Parathyroid adenoma (tissue), 2 donors: Measurements from ENCODE around the gene TENM3.

Experiments used
- H2AFZ ChIP-seq: fragments of 300-600 bp; sonication (generic); one replicate; pipeline ENCODE4 v1.7.0; 2017; ENCODE audit warnings: antibody characterized with exemption, mild to moderate bottlenecking
- H3K27ac ChIP-seq: fragments of 300-600 bp; sonication (generic); one replicate; pipeline ENCODE4 v1.7.0; 2017
- H3K27me3 ChIP-seq: fragments of 300-600 bp; sonication (generic); one replicate; pipeline ENCODE4 v1.7.0; 2017; ENCODE audit warnings: low read length; ENCODE audit not compliant: control insufficient read depth, insufficient read depth
- H3K36me3 ChIP-seq: fragments of 300-600 bp; sonication (generic); one replicate; pipeline ENCODE4 v1.7.0; 2017; ENCODE audit warnings: low read length; ENCODE audit not compliant: control insufficient read depth, insufficient read depth
- H3K4me1 ChIP-seq: fragments of 300-600 bp; sonication (generic); one replicate; pipeline ENCODE4 v1.7.0; 2017; ENCODE audit warnings: control low read depth
- H3K4me2 ChIP-seq: fragments of 300-600 bp; sonication (generic); one replicate; pipeline ENCODE4 v1.7.0; 2017; ENCODE audit warnings: low read length
- H3K4me3 ChIP-seq: fragments of 300-600 bp; sonication (generic); one replicate; pipeline ENCODE4 v1.7.0; 2017; ENCODE audit warnings: low read depth, low read length
- H3K79me2 ChIP-seq: fragments of 300-600 bp; sonication (generic); one replicate; pipeline ENCODE4 v1.7.0; 2017; ENCODE audit warnings: control low read depth
- H3K9ac ChIP-seq: fragments of 300-600 bp; sonication (generic); one replicate; pipeline ENCODE4 v1.7.0; 2017; ENCODE audit warnings: mild to moderate bottlenecking
- H3K9me3 ChIP-seq: fragments of 300-600 bp; sonication (generic); one replicate; pipeline ENCODE4 v1.7.0; 2017; ENCODE audit warnings: low read length; ENCODE audit not compliant: control insufficient read depth
- CTCF ChIP-seq: fragments of 300-600 bp; sonication (generic); IDR thresholded peaks from one replicate; pipeline ENCODE4 v1.7.0; 2017; ENCODE audit warnings: antibody characterized with exemption, mild to moderate bottlenecking
- donor health status: primary hyperparathyroidism.

TENM3 gene

GRCh38 chr4:182425302-182425701, 182.1 kb downstream of the TENM3 start:
- Histone ChIP-seq H2AFZ (no peak overlapping the region), H3K4me2 (no peak overlapping the region), H3K36me3 (no peaks in the 10 kb centered on the region), H3K4me3 (no peak overlapping the region), H3K4me1 (no peaks in the 10 kb centered on the region), H3K9me3 (no peaks in the 10 kb centered on the region), H3K27me3 (no peaks in the 10 kb centered on the region), H3K9ac (no peak overlapping the region), H3K27ac (no peak overlapping the region), H3K79me2 (no peaks in the 10 kb centered on the region)
- TF ChIP-seq CTCF = no peak

- Histone ChIP-seq H3K9me3 (no peaks in the 10 kb centered on the region), H3K79me2 (no peaks in the 10 kb centered on the region), H3K9ac (no peak overlapping the region), H3K4me1 (no peaks in the 10 kb centered on the region), H3K4me3 (no peak overlapping the region), H2AFZ (no peak overlapping the region), H3K27ac (no peak overlapping the region), H3K4me2 (no peak overlapping the region), H3K36me3 (no peaks in the 10 kb centered on the region), H3K27me3 (no peaks in the 10 kb centered on the region)
- TF ChIP-seq CTCF = no peak
These were observed 183.7 kb downstream of the TENM3 start for GRCh38 chr4:182426901-182427300.

- Histone ChIP-seq H2AFZ (no peak overlapping the region), H3K4me3 (no peak overlapping the region), H3K79me2 (no peaks in the 10 kb centered on the region), H3K4me2 (no peak overlapping the region), H3K36me3 (no peaks in the 10 kb centered on the region), H3K9ac (no peak overlapping the region), H3K27ac (no peak overlapping the region), H3K27me3 (no peaks in the 10 kb centered on the region), H3K9me3 (no peaks in the 10 kb centered on the region), H3K4me1 (no peaks in the 10 kb centered on the region)
- no peak for TF ChIP-seq CTCF
These were observed 184.4 kb downstream of the TENM3 start for GRCh38 chr4:182427554-182427953.

- no peaks in the 10 kb centered on the region for H3K27me3 ChIP-seq
- H3K4me3 ChIP-seq = no peak overlapping the region
- H3K27ac ChIP-seq = no peak overlapping the region
- no peak for TF ChIP-seq CTCF
- no peak overlapping the region for H2AFZ ChIP-seq
- no peaks in the 10 kb centered on the region for H3K36me3 ChIP-seq
- H3K4me1 ChIP-seq = no peaks in the 10 kb centered on the region
- no peaks in the 10 kb centered on the region for H3K9me3 ChIP-seq
- no peak overlapping the region for H3K4me2 ChIP-seq
- no peak overlapping the region for H3K9ac ChIP-seq
- H3K79me2 ChIP-seq = no peaks in the 10 kb centered on the region
These were observed 186.7 kb downstream of the TENM3 start for GRCh38 chr4:182429896-182430295.

- Histone ChIP-seq H3K4me3 (no peak overlapping the region), H3K36me3 (no peaks in the 10 kb centered on the region), H3K27me3 (no peaks in the 10 kb centered on the region), H3K27ac (no peak overlapping the region), H3K79me2 (no peaks in the 10 kb centered on the region), H3K4me2 (no peak overlapping the region), H3K9ac (no peak overlapping the region), H2AFZ (no peak overlapping the region), H3K4me1 (no peaks in the 10 kb centered on the region), H3K9me3 (no peaks in the 10 kb centered on the region)
- TF ChIP-seq CTCF = no peak
These were observed 189.6 kb downstream of the TENM3 start for GRCh38 chr4:182432819-182433218.
